ENCODE measurements around the gene ZBTB8A.

DNA sequence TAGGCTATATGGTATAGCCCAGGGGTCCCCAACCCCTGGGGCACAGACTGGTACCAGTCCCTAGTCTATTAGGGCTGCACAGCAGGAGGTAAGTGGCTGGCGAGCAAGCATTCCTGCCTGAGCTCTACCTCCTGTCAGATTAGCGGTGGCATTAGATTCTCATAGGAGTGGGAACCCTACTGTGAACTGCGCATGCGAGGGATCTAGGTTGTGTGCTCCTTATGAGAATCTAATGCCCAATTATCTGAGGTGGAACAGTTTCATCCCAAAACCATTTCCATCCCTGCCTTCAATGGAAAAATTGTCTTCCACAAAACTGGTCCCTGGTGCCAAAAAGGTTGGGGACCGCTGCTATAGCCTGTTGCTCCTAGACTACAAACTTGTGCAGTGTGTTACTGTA lies 22.8 kb upstream of the ZBTB8A start:
- TF ChIP-seq, protein P1, sequence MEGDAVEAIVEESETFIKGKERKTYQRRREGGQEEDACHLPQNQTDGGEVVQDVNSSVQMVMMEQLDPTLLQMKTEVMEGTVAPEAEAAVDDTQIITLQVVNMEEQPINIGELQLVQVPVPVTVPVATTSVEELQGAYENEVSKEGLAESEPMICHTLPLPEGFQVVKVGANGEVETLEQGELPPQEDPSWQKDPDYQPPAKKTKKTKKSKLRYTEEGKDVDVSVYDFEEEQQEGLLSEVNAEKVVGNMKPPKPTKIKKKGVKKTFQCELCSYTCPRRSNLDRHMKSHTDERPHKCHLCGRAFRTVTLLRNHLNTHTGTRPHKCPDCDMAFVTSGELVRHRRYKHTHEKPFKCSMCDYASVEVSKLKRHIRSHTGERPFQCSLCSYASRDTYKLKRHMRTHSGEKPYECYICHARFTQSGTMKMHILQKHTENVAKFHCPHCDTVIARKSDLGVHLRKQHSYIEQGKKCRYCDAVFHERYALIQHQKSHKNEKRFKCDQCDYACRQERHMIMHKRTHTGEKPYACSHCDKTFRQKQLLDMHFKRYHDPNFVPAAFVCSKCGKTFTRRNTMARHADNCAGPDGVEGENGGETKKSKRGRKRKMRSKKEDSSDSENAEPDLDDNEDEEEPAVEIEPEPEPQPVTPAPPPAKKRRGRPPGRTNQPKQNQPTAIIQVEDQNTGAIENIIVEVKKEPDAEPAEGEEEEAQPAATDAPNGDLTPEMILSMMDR (IDR thresholded peaks at IDR 0.05 in 4 of 5, conservative IDR thresholded peaks at IDR 0.05 in 1 of 5) = no peak
- no peak for TF ChIP-seq POLR2A (IDR thresholded peaks at IDR 0.05)
